Suppressor macrophage treated with lipopolysaccharide for 4 hours (primary cell): Measurements from ENCODE around the gene CALCR.
"Not testable (repeated sequence)": the region's sequence is repeated elsewhere in the genome, so short reads cannot be mapped to it uniquely, and the experiment has no call there.

Experiments
- DNase-seq: peaks from one replicate; pipeline ENCODE4 v3.0.0-alpha.2; 2020

Gene CALCR

GRCh38 chr7:93574646-93575554 is at the start of gene CALCR:
CALCR (minus strand) TSS chr7:93574724; CDS start chr7:93486981, 87,743 bp downstream.
- no peak for DNase-seq

- DNase-seq, result no peak
Observed at GRCh38 chr7:93623816-93624215, 49.3 kb upstream of the CALCR start.

- no peak for DNase-seq
Observed at GRCh38 chr7:93622036-93623033, 47.8 kb upstream of the CALCR start.

DNA sequence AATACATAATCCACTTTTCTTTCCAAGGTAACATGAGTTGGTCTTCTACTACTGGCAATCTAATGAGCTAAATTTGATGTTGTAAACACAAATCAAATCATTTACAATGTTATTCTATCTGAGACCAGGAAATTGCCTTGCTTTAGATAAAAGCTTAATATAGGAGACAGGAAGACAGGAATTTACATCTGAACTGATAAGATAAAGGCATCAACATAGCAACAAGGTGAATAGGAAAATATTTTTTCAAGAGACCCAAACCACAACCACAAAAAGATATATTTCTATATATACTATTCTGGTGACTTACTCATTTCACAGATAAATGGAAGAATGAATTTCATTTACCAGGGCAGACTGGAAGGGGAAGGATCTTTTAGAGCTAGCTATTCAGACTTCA is 46.3 kb upstream of the CALCR start:
- DNase-seq, result no peak

- DNase-seq, result no peak
Observed at GRCh38 chr7:93620057-93620456, 45.5 kb upstream of the CALCR start.

- no peak for DNase-seq
Observed at GRCh38 chr7:93601363-93601762, 26.8 kb upstream of the CALCR start.

DNA sequence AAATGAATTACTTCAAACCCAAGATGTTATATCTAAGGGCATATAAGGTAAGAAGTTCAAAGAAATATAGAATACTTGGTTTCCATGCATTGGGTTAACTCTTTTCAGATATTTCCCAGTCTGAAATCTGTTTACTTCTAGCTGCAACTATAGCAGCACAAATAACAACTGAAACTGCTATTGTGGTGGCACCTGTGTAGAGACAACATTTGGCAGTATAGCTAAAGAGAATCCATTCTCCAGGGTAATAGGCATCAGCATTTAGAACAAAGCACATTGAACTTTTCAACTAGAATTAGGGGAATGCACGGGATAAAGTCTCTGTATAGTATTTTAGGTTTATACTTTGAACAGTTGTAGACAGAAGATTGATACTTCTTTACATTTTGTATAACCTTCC is 19.7 kb upstream of the CALCR start:
- DNase-seq, result no peak

DNA sequence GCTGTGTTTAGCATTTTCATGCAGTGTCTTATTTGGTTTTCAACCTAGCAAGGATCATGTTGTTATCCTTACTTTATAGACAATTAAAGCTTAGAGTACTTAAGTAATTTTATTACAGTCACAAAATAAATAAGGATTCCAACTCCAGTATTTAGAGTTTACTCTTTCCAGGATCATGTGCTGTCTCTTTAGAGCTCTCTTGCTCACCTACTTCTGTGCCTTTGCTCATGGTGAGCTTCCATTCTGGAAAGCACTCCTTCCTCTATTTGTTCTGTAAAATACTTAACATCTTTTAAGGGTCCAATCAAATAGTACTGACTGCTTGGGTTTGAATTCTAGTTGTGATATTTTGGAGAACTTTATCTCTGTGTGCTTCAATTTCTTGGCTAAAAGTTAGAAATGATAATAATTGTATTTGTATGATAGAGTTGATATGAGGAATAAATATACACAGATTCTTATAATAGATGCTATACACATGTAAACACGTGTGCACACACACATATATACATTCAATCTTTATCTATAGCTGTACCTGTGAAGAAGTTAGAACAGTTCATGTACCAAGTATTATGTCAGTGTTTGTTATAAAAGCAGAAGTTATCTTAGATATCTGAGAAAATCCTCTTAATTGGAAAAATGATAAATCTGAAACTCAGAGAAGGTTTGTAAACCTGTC is 18.2 kb upstream of the CALCR start:
- DNase-seq, result no peak

DNA sequence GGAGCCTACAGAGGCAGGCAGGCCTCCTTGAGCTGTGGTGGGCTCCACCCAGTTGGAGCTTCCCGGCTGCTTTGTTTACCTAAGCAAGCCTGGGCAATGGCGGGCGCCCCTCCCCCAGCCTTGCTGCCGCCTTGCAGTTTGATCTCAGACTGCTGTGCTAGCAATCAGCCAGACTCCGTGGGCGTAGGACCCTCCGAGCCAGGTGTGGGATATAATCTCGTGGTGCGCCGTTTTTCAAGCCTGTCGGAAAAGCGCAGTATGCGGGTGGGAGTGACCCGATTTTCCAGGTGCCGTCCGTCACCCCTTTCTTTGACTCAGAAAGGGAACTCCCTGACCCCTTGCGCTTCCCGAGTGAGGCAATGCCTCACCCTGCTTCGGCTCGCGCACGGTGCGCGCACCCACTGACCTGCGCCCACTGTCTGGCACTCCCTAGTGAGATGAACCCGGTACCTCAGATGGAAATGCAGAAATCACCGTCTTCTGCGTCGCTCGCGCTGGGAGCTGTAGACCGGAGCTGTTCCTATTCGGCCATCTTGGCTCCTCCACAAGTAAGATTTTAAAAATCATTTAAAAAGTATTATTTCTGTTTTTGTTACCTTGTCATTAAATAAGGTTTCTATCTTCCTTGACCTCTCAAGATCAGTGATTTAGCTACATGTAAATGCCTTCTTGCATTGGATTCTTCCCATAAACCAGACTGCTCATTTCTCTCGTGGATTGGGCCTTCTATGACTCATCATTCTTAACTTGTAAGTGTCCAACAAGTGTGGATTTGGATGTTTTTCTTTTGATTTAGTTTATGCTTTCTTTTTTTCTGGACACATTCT is 16.9 kb upstream of the CALCR start:
- DNase-seq, result not testable (repeated sequence)

DNA sequence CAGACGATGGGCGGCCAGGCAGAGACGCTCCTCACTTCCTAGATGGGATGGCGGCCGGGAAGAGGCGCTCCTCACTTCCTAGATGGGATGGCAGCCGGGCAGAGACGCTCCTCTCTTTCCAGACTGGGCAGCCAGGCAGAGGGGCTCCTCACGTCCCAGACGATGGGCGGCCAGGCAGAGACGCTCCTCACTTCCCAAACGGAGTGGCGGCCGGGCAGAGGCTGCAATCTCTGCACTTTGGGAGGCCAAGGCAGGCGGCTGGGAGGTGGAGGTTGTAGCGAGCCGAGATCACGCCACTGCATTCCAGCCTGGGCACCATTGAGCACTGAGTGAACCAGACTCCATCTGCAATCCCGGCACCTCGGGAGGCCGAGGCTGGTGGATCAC is 11.9 kb upstream of the CALCR start:
- DNase-seq, result not testable (repeated sequence)

- DNase-seq, result not testable (repeated sequence)
Observed at GRCh38 chr7:93585694-93586478, 11.4 kb upstream of the CALCR start.

DNA sequence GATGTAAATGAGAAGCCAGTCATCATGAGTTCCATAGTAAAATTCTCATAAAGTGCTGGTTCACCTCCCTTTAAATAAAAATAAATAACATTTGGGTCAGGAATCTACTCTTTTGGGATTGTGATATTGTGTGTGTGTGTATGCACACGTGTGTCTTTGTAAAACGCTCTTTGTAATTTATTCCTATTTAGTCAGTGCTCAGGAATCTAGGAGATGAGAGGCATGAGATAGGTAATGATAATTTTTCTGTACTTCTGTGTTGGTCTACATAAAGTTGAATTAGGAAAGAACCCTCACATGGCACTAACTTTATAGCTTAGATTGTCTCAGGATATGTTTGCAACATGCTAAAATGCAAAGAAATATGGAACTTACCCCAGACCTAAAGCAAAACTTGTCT is 4.9 kb upstream of the CALCR start:
- DNase-seq, result no peak

- no peak for DNase-seq
Observed at GRCh38 chr7:93578762-93579161, 4.2 kb upstream of the CALCR start.

- DNase-seq, result no peak
Observed at GRCh38 chr7:93575555-93576399, 1.3 kb upstream of the CALCR start.

- no peak for DNase-seq
Observed at GRCh38 chr7:93574269-93574645, 267 bp downstream of the CALCR start.

DNA sequence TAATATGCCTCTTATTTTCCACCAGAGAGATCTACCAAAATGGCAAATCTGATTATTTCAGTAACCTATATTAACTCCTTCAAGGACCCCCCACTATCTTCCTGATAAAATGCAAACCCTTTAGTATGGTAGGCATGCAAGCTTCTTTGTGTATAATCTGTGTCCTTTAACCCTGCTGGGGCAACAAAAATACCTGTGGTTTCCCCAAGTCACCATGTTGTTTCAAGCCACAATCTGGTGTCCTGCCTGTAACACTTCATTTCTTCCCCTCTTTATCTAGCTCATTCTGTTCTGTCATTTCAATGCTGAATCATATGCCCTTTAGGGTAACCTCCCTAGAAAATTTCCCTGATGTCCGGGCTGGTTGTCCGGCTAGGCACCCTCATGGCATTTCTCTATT is 5.3 kb downstream of the CALCR start:
- no peak for DNase-seq

GRCh38 chr7:93566876-93567275 is 7.6 kb downstream of the CALCR start:
- DNase-seq, result no peak

- peak; percentile 35 for DNase-seq
Observed at GRCh38 chr7:93563584-93563983, 10.9 kb downstream of the CALCR start.

GRCh38 chr7:93562936-93563335 is 11.6 kb downstream of the CALCR start:
- DNase-seq, result peak; percentile 58

DNA sequence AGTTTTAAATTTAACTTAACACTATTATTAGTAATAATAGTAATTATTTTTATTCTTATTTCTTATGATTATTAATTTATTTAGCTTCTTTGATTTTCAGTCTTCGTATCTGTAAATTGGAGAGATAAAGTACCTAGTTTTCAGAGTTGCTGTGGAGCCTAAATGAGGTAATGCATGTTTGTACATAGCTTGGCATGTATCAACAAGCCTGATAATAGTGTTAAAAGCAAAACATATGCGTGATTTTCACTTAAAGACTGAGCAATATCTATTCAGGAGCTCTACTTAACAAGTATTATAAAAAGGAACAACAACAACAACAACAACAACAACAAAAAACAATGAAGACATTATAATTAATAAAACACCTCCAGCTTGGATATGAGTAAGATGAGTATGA is 12.4 kb downstream of the CALCR start:
- no peak for DNase-seq
